LNCAP (cell line): ENCODE results near the gene EIF4A2.

Experiments
- TF ChIP-seq, protein P1 (sequence below): fragments of 450-650 bp; IDR thresholded peaks from 2 replicates; pipeline ENCODE4 v1.5.1; 2017; ENCODE audit warnings: mild to moderate bottlenecking

EIF4A2 gene

GRCh38 chr3:186772701-186773417, 10.5 kb upstream of the EIF4A2 start:
- TF ChIP-seq, protein P1, sequence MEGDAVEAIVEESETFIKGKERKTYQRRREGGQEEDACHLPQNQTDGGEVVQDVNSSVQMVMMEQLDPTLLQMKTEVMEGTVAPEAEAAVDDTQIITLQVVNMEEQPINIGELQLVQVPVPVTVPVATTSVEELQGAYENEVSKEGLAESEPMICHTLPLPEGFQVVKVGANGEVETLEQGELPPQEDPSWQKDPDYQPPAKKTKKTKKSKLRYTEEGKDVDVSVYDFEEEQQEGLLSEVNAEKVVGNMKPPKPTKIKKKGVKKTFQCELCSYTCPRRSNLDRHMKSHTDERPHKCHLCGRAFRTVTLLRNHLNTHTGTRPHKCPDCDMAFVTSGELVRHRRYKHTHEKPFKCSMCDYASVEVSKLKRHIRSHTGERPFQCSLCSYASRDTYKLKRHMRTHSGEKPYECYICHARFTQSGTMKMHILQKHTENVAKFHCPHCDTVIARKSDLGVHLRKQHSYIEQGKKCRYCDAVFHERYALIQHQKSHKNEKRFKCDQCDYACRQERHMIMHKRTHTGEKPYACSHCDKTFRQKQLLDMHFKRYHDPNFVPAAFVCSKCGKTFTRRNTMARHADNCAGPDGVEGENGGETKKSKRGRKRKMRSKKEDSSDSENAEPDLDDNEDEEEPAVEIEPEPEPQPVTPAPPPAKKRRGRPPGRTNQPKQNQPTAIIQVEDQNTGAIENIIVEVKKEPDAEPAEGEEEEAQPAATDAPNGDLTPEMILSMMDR, result no peak

GRCh38 chr3:186775999-186776398, 7.4 kb upstream of the EIF4A2 start:
- TF ChIP-seq, protein P1, result no peak

GRCh38 chr3:186779204-186779603, 4.2 kb upstream of the EIF4A2 start:
- TF ChIP-seq, protein P1, result no peak

GRCh38 chr3:186782542-186783057, 777 bp upstream of the EIF4A2 start:
- TF ChIP-seq, protein P1, result no peak

DNA sequence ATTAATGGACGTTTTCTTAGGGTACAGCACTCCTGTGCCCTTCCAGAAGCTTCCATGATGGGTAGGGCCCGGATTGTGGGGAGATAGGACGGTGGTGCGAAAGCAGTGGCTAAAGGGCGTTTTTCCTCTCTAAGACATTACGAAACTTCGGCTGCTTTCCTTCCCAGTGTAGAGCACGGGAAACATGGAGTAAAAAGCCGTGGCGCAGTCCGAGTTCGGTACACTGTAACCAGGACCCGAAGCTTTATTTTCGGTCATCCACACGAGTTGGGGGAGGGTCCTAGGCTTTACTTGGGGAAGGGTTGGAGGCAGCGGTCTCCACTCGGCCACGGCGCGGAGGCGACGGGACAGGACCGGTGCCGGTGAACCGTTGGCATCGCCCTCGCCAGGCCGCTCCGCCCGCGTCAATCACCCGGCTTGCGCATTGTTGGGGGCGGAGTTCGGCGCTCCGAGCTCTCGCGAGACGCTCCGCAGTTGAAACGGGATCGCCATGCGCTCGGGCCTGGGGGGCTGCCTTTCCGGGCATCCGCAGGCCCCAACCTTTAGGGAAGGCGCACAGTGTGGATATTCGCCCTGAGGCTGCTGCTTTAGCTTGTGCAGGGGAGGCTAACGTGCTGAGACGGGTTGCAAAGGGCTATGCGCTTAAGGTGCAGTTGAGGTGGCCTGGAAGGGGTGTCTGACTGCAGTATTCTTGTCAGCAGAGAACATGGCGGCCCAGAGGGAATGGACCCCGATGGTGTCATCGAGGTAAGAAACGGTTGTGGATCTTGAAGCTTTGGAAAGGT, 546 bp downstream of the EIF4A2 start:
- TF ChIP-seq, protein P1, result no peak

GRCh38 chr3:186784820-186785494, 1.6 kb downstream of the EIF4A2 start:
- TF ChIP-seq, protein P1, result no peak

DNA sequence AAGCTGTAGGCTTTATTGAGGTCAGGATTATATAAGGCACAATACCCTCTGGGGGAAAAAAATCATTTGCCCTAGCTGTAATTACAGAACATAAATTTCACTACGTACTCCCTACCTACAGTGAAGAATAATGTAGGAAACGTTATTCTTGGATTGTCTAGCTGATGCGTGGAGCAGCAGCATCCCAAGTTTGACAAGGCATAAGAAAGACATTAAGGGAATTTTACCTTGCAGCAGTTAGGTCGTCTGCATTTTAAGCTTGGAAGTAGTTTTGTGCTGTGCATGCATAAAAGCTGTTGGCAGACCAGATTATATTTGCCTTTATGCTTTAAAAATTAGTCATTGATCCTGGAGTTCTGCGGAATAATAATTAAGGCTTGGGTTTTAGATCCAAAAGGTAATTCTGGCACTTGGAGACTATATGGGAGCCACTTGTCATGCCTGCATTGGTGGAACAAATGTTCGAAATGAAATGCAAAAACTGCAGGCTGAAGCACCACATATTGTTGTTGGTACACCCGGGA, 2.2 kb downstream of the EIF4A2 start:
- TF ChIP-seq, protein P1, result no peak
